HG03064 (cell line): ENCODE measurements around the gene HMCN1.
"Not testable (repeated sequence)": the region's sequence is repeated elsewhere in the genome, so short reads cannot be mapped to it uniquely, and the experiment has no call there.

Experiments
- ATAC-seq: cut with Tn5 transposase; IDR thresholded peaks from one replicate; pipeline ENCODE4 v1.9.1; 2021; ENCODE audit warnings: low read depth; ENCODE audit not compliant: unreplicated experiment

HMCN1 gene

DNA sequence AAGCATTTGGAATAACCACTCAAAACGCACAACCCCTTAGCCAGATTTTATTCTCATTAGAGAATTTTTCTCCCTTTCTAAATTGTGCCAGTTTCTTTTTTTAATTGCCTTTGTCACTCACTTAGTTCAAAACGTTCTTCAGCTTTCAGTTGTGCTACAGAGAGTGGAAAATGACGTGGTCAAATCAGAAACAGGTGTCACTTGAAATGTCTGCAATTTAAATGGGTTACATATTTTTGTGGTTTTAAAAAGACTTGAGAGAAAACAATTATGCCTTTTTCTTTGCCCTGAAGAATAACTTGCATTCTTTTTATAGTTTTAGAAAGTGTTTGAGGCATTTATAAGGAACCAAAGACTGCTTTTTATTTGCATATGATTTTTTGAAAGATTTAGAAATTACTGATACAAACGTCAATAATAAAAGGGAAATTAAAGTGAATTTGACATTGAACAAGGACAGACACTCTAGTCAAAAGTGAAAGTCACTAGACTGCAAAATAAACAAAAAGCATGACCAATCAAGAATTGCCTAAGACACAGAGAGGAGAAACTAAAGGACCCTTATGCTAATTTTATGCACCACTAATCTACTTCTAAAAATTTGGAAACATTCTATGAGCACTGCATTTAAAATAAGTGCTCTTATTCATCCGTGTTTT, 449.9 kb downstream of the HMCN1 start:
- peak; percentile 70 for ATAC-seq

DNA sequence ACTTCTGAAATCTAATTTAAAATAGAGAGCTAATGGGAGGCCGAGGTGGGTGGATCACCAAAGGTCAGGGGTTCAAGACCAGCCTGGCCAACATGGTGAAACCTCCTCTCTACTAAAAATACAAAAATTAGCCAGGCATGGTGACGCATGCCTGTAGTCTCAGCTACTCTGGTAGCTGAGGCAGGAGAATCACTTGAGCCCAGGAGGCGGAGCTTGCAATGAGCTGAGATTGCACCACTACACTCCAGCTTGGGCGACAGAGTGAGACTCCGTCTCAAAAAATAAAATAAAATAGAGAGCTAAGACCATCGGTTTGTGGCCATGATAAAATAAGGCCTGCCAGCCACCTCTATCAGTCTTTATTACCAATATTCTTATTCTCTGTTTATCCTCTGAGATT, 452.1 kb downstream of the HMCN1 start:
- ATAC-seq, result not testable (repeated sequence)

DNA sequence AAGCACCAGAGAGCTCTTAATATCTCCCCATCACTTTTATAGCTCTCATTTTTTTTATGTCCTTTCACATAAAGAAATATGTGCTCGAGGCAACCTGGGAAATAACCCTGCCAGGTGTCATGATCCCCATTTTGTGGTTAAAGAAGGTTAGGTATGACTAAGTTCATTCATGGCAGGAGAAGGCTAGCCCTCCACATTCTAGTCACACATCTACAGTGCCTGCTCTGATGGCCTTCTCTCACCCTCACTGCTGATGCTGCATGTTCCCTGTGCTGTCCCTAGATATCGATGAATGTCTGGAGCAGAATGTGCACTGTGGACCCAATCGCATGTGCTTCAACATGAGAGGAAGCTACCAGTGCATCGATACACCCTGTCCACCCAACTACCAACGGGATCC, 453.4 kb downstream of the HMCN1 start:
- ATAC-seq, result peak; percentile 36

DNA sequence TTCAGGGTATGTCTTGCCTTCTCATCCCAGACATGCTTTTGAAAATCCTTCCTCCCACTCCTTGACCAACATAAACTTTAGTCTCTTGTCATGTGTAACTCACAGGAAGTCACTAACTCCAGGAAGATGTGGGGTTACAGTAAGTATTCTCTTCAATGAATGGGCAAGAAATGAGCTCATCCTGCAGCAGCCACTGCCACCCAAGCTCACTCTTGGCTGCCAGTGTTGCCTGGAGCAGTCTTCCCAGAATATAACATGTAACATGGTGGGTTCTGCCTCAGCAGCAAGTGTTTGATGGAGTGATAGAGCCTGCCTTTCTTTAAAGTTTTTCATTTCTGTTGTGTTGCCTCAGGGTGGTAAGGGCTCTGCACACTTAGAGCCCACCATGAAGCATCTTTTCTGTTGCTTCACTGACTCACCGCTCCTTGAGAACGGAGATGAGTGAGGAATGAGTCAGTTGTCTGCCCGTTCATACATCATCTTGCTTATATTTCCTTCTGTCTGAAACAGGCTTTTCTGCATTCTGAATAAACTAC, 453.9 kb downstream of the HMCN1 start:
- no peak for ATAC-seq

DNA sequence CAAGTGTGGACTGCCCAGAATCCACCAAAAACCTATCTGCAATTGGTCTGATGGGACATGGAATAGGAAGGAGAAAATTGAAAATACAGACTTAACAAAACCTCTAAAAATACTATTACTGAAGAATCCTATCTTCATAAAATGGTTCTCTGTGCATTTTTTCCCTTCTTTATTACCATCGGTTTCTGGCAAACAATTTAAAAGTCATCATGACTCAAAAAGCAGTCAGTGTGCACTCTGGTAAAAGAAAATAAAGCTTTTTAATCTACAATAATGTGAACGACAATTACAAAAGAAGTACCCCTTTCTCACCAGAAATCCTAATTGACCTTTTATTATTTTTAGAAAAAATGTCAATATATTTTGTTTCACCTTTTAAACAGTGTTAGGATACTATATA, 454.5 kb downstream of the HMCN1 start:
- ATAC-seq, result no peak

DNA sequence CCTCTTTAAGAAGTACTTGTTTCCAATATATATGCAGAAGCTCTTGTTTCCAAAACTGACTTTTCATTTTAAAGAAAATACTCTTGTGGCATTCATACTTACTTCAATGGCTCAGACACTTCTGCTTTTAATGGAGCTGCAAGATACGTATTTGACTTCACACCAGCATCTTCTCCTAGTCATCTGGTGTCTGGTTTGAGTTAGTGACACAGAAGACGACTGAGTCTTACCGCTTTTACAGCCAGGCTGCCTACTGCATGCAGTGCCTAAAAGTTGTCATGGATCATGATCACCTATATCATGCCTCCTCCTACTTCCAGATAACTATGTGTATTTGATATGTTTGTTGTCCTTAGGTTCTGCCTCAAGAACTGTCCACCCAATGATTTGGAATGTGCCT, 455.0 kb downstream of the HMCN1 start:
- no peak for ATAC-seq

DNA sequence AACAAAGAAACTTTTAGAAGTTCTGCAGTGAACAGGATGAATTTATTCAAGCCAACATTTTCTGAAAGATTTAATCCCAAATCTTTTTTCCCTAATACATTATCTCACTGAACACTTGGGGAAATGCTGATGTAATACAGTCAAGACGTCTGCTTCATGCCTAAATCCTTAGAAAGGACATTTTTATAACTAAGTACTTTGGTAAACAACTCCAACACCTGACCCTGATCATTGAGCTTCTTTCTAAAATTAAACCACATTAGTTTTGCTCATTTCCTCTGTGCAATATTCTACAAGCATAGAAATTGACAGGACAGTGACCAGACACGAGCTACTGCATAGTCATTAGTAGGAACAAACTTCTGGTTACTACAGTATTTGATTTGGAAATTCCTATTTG, 457.3 kb downstream of the HMCN1 start:
- no peak for ATAC-seq

DNA sequence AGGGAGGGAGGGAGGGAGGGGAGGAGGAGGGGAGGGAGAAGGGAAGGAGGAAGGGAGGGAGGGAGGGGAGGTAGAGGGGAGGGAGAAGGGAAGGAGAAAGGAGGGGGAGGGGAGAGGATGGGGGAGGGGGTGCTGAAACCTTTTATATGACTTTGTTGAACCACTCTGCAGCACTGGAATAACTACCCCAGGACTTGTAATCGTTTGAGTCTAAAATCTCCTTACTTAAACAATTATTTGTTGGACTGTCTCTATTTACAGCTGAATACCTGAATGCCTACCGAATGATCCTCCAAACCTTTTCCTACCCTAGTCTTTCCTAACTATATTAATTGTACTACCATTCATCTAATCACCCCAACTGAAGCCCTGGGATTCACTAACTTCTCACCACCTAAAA, 459.0 kb downstream of the HMCN1 start:
- ATAC-seq, result no peak

DNA sequence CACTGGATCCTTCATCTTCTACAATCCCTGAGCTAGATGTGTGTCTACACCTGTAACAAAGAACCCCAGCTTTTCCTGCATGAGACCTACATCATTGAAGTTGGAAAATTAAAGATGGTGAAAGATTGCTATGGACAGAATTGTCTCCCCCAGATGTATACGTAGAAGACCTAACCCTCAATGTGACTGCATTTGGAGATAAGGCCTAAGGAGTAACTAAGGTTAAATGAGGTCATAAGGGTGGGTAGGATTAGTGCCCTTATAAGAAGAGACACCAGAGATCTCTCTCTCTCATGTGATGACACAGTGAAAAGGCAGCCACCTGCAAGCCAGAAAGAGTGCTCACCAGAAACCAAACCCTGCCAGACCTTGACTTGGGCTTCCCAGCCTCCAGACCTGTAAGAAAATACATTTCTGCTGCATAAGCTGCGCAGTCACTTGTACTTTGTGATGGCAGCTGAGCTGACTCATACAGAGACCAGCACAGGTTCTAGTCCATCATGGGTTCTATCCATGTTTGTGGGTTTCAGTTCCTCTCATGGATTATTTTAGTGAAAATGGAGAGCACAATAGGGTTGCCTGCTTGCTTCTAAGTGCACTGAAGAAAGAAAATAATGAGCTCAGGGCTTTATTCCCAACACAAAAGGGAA, 460.0 kb downstream of the HMCN1 start:
- peak; percentile 93 for ATAC-seq

DNA sequence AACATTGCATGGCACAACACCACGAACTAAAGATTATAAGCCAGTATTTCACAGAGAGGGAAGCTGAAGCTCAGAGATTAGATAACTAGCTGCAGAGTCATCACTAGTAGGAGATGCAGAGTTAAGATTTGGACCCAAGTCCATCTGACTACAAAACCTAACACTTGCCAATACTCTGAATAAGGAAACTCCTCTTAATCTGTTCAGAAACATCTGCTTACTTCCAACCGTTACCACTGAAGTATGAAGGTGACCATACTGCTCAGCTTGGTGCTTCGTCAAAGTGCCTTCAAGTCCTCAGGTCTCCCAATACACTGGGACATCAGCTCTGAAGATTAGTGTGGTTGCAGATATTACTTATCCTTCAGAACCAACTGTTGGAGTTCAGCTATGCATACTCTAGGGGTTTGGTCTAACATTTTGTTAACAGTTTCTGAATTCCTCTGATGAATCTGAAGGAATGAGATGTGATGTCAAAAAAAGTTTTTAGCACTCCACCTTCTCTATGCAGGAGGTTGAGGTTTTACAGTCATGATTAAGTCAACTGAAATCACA, 461.3 kb downstream of the HMCN1 start:
- no peak for ATAC-seq

DNA sequence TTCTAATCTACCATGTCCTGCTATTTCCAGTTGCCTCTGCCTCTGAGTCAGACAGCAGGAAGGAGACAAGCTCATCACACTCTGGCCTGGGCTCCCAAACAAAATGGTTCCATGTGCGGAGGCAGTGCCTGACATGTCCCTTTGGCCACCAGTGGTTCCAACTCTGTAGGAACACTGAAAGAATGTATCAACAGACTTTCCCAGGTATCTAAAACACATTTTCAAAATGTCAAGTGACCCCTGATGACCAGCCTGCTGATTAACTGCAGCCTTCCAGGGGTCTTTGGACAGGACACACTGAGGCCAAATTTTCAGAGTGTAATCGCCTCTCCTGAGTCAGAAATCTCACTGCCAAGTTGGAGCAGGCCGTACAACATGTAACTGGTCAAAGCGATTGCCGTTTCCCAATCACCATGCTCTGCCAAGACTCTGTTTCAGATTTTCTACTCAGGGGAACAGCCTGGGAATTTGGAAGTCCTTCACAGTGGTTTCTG, 468.1 kb downstream of the HMCN1 start:
- no peak for ATAC-seq

DNA sequence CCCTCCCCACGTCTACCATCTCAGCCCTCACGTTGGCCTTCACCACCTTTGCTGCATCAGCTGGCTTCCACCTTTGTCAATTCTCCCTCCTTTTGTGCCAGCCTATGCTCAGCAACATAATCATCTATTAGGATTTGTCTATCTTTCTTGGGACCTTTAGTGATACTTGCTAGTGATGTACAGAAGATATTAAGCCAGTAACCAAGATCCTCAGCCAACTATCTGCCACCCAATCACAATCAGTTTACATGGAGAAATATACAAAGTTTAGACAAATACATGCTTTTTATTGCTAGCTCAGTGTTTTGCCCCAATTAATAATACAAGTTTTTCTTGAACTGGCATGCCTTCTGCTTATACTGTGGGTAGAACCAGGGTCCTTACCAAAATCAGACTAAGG, 468.6 kb downstream of the HMCN1 start:
- ATAC-seq, result no peak

DNA sequence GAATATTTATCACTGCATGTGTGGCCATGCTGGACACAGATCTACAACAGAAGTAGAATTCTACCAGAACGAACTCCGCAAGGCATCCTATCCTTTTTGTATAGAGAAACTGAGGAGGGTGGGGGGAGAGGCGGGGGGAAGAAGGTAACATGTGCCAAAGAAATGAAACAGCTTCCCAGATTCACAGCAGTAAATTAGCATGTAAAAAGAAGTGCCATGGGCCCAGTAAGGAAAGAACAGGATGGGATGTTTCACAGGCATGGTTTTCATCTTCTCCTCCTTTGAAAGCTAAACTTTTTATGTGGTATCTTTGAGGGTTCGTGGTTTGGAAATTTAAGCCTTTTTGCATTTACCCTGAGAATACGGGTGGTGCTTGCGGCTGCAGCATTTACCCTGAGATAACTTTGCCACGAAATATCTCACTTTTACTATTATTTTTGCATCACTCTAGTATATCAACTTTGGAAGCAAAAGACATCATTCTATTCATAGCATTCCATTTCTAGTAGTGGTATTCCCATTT, 471.9 kb downstream of the HMCN1 start:
- ATAC-seq, result no peak

DNA sequence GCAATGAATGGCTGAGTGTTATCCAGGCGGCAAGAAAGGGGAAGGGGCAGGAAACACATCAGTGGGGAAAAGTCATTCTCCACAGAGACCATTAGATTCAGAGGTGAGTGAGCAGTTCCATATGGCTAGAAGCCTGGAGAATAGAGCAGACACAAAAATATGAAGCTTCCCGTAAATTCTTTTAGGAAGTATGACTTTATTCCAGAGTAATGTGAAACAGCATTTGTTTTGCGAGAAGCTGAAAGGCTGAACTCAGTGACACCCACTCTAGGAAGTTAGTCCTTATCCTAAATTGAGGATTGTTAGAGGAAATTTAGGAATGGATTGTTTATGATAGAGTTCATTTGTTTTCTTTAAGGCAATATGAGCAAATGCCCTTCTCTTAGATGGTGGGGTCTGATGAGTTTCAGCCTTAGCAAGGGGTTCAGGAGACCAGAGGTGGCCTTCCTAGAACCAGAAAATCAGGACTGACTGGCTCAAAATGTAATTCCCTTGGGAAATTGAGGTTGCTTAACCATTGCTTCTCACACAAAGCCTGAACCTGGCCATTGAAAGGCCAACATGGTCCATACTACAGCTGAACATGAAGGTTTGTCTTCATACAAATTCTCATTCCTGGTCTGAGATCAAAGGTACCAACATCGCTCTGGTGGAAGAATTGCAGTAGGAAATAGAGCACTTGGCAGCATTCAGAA, 473.3 kb downstream of the HMCN1 start:
- ATAC-seq, result no peak

DNA sequence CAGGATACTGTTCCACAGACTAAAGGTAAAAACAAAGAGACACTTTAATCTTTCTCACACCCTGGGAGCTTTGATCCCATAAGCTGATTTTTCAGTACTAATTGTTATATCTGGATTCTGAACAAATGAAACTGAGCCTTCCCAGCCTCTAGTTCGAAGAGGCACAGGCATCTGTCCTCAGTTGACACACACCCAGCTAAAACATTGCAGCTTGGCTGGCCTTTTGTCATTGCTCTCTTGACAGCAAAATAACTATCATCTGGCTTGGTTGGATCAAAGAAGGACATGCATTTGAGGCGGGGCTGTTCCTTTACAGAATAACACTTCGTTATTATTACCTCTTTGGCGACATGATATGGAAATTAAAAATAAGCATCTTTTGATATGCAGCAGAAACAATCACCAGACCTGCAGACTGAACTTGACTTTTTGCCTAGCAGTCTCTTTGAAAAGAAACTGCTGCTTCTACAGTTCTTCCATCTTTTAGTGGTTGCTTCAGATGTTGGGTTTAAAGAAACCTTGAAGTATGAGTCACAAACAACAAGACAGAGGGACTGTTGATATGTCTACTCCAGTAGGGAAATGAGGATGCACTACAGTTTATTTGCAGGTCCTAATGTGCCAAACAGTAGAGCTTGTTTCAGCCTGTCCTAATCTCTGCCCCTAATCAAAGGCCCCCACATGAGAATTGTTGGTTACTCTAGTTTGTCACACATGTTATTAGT, 474.4 kb downstream of the HMCN1 start:
- ATAC-seq, result no peak

DNA sequence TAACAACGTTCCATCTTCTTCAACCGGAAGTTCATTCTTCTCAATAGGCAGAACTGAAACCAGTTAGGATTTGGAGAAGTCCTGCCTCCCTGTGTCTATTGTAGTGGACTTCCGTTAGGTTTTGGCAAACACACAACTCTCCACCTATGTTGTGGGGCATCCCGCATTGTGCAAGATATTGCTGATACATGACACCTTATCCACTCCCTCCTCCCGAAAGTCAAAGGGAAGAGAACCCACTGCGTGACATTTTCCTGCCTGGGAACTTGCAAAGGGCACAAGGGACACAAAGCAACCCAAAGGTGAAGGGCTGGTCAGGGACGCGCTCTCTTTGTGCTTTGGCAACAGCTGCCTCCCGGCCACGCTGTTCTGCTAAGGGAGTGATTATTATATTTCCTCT, 476.1 kb downstream of the HMCN1 start:
- ATAC-seq, result no peak

DNA sequence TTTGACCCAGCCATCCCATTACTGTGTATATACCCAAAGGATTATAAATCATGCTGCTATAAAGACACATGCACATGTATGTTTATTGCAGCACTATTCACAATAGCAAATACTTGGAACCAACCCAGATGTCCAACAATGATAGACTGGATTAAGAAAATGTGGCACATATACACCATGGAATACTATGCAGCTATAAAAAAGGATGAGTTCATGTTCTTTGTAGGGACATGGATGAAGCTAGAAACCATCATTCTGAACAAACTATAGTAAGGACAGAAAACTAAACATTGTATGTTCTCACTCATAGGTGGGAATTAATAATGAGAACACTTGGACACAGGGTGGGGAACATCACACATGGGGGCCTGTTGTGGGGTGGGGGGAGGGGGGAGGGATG, 477.4 kb downstream of the HMCN1 start:
- ATAC-seq, result not testable (repeated sequence)

DNA sequence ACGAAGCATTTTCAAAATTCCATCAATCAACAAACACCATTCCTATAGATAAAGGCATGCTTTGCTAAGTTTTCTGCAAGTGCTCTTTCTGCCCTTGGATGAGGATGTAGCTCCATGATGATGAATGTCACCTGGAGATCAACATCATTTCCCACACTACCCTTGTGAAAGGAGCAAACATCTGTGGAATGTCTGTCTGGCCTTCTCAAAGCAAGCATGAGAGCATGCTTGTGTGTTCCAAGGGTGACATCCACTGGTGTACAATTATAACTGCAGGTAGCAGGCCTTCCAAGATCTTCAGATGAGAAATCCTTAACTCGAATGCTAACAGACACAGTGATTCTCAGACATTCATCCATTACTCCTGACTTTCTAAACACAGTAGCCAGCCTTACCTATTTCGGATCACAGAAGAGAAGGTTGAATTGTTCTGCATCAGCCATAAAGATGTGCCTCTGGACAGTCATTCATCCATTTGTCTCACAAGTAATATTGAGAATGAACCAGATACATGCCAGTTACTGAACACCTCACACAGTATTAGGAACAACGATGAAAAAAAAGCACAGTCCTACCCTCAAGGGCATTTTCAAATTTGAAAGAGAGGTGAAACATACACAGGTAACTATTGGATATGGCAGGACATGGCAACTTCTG, 478.5 kb downstream of the HMCN1 start:
- peak; percentile 86 for ATAC-seq

DNA sequence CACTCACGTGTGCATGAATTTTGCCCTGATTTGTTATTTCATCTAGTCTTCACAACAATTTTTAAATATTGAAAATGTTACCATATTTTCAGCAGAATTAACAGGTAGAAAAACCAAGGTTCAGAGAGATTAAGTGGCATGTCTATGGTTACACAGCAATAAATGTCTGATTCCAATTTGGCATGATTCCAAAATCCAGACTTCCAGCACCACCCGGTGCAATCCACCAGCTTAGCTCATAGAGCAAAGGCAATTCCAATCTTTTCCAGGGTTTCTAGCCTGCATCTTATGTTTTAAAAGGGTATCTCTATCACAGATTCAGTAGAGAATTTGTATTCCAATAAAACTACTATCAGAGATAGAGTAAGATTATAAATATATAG, 479.0 kb downstream of the HMCN1 start:
- ATAC-seq, result no peak

DNA sequence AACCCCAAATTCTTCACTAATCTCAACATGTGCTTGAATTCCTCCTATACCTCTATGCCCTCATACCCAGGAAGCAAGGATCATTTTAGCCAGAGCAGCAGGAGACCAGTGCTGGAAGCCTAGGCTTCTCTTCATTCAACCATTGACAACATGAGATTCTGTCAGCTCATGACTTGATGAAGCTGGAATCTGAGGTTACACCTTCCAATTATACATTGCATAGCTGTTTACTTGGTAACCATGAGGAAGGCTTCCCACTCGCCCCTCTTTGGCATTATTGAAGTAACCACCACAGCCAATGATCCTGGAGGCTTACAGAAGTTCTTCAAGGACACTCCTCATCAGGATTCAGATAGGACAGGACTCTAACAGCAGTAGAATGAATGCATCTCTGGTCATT, 480.6 kb downstream of the HMCN1 start:
- no peak for ATAC-seq
